HG03354 (cell line): ENCODE measurements around the gene RNF125.
"Not testable (repeated sequence)": the region's sequence is repeated elsewhere in the genome, so short reads cannot be mapped to it uniquely, and the experiment has no call there.

Experiments used
- ATAC-seq: cut with Tn5 transposase; IDR thresholded peaks from one replicate; pipeline ENCODE4 v1.9.1; 2021; ENCODE audit warnings: mild to moderate bottlenecking; ENCODE audit not compliant: unreplicated experiment, poor library complexity, severe bottlenecking

The RNF125 gene

DNA sequence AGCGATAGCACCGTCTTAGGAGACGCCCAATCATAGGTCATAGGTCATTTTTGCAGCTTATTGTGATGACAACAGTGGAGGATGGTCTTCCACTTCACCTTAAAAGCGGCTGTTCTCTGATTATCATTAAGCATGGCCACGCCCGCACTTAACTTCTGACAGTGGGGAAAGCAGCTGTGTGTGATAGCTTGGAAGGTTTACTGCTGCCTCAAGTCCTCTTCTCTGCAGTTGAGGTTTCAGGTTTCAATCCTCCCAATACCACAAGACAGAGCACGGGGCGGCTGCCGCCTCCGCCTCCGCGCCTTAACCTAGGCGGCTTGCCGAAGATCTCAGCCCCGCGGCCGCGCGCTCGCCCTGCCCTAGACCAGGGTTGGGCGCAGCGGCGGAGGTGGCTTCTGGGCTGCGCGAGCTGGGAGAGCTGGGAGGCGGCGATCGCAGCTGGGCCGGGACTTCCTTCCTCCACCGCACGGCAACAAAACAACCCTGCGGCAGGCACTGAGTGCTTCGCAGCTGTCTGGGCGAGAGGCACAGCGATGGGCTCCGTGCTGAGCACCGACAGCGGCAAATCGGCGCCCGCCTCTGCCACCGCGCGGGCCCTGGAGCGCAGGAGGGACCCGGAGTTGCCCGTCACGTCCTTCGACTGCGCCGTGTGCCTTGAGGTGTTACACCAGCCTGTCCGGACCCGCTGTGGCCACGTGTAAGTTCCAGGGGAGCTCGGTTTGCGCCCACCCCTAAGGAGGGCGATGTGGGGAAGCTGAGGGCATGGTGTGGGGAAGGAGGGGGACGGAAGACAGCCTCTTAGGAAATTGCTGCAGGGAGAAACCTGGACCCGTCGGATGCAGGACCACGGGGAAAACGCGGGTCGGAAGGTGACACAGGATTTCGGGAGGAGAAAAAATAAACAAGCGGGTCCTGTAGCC lies at the start of gene RNF125:
RNF125 (plus strand) TSS at position 495 of the 920 bp plus-strand sequence; CDS start at position 534, 39 bp downstream.
- ATAC-seq: peak; percentile 82

DNA sequence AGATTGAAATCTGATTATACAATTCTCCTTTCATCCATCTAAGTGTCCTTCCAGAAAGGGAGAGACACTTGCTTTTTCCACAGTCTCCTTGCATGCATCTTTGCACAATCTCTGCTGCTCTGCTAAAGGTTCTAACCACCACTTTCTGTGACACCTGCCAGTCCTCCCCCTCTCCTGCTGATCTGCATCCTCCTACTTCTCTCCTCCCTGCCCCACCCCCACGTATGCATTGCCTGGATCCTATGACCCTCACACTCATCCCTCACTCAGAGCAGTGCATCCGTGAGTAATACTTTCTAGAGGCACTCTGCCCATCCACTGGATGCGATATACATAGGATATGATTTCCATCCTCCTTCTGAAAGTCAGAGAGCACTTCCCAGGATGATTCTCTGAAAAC lies 48.0 kb upstream of the RNF125 start:
- ATAC-seq: no peak

- no peak for ATAC-seq
Measured at GRCh38 chr18:31973929-31974546, 44.6 kb upstream of the RNF125 start.

GRCh38 chr18:31976242-31976641 lies 42.4 kb upstream of the RNF125 start:
- no peak for ATAC-seq

GRCh38 chr18:31977270-31977872 lies 41.3 kb upstream of the RNF125 start:
- ATAC-seq: no peak

GRCh38 chr18:31978616-31979015 lies 40.0 kb upstream of the RNF125 start:
- ATAC-seq: no peak

DNA sequence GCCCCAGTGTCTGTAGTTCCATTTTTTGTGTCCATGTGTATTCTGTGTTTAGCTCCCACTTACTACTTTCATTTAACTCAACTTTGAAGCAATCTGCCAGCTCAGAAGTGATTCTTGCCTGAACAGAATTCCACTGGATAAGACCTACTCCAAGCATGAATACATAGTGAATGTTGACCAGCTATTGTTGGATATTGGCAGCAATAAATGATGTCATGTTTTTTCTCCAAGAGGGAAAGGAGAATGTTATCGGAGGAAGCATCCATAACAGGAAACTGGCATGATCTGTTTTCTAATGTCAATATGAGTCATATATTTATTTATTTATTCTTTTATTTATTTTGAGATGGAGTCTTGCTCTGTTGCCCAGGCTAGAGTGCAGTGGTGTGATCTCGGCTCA lies 38.9 kb upstream of the RNF125 start:
- no peak for ATAC-seq

DNA sequence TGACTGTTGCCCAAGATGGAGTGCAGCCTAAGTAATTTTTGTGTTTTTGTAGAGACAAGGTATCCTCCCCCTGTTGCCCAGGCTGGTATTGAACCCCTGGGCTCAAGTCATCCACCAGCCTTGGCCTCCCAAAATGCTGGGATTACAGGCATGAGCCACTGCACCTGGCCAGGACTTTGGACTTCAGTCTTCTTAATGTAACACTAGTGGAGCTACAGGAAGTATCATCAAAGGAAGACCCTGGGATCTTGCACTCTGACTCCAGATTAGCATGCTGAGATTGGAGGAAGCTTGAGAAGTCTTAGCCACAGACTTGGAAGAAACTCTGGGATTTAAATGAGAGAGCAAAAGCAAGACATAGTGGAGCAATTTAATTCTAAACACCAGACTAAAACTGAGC lies 37.8 kb upstream of the RNF125 start:
- ATAC-seq: no peak

- ATAC-seq: no peak
Measured at GRCh38 chr18:31983020-31983419, 35.6 kb upstream of the RNF125 start.

- no peak for ATAC-seq
Measured at GRCh38 chr18:31983976-31984375, 34.6 kb upstream of the RNF125 start.

DNA sequence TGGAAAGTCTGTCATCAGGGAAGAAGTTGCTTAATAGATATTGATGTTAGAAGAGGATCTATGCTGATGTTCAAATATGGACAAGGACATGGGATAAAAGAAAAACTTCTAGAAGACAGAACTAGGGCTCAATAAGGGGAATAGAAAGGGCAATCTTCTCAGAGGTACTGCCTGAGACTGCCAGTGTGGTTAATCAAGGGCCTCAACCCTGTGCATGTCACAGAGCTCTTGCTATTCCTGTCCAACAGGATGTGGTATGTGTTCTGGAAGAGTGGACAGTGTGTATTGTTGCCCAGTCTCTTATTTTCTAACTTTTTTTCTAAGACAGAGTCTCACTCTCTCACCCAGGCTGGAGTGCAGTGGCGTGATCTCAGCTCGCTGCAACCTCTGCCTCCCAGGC lies 27.8 kb upstream of the RNF125 start:
- peak; percentile 100 for ATAC-seq

- no peak for ATAC-seq
Measured at GRCh38 chr18:31996007-31996406, 22.6 kb upstream of the RNF125 start.

DNA sequence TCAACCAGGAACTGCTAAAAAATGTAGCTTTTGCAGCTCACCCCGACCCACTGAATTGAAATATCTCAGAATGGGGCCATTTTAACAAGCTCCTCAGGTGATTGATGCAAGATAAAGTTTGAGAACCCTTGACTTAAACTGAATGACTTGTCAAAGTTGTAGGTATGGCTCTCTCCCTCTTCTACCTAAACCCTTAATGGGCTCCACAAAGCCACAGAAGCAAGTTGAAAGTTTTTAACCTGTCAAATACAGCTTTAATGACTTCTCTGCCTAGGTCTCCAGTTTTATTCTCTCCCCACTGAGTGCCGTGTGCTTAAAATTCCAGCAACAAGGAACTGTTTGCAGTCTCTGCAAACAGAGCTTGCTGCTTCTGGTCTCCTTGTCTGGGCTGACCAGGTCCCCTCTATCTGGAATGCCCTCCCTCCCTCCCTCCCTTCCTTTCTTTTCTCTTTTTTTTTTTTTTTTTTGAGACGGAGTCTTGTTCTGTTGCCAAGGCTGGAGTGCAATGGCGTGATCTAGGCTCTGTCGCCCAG lies 19.7 kb upstream of the RNF125 start:
- no peak for ATAC-seq

GRCh38 chr18:32001141-32001540 lies 17.5 kb upstream of the RNF125 start:
- ATAC-seq: not testable (repeated sequence)

DNA sequence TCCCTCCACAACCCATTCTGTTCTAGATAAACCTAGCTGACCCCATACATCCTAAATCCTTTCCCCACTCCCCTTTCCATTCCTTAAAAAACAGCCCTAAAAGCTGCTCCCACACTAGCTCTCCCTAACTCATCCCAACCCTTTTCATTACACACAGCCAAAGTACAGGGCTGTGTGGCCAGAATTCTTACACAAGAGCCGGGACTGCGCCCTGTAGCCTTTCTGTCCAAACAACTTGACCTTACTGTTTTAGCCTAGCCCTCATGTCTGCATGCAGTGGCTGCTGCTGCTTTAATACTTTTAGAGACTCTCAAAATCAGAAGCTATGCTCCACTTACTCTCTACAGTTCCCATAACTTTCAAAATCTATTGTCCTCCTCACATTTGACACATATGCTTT lies 14.8 kb upstream of the RNF125 start:
- ATAC-seq: not testable (repeated sequence)

DNA sequence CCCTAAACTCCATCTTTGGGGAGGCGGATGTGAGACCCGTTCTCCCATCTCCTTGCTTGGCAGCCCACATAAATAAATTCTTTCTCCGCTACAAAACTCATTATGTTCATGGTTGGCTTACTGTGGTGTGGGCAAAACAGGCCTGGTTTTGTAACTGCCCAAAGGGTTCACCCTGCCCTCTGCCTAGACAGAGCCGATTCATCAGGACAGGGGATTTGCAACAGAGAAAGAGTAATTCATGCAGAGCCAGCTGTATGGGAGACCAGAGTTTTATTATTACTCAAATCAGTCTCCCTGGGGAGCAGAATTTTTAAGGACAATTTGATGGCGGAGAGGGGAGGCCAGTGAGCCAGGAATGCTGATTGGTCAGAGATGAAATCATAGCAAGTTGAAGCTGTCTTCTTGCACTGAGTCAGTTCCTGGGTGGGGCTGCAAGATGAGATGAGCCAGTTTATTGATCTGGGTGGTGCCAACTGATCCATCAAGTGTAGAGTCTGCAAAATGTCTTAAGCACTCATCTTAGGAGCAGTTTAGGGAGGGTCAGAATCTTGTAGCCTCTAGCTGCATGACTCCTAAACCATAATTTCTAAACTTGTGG lies 8.4 kb upstream of the RNF125 start:
- ATAC-seq: no peak

GRCh38 chr18:32011193-32011592 lies 7.4 kb upstream of the RNF125 start:
- no peak for ATAC-seq

GRCh38 chr18:32019251-32019948 lies 775 bp downstream of the RNF125 start:
- ATAC-seq: peak; percentile 17

- not testable (repeated sequence) for ATAC-seq
Measured at GRCh38 chr18:32019949-32020625, 1.5 kb downstream of the RNF125 start.
